ENCODE results near the gene CCDC78. TPM values are rescaled to one million over a fixed set of nuclear protein-coding genes. Genes with fewer than 3 reads are reported as not detected.
A peak's percentile ranks its signal among the peaks of the same experiment; 100 is the strongest.

The CCDC78 gene
- 0.74 TPM for polyA plus RNA-seq

DNA sequence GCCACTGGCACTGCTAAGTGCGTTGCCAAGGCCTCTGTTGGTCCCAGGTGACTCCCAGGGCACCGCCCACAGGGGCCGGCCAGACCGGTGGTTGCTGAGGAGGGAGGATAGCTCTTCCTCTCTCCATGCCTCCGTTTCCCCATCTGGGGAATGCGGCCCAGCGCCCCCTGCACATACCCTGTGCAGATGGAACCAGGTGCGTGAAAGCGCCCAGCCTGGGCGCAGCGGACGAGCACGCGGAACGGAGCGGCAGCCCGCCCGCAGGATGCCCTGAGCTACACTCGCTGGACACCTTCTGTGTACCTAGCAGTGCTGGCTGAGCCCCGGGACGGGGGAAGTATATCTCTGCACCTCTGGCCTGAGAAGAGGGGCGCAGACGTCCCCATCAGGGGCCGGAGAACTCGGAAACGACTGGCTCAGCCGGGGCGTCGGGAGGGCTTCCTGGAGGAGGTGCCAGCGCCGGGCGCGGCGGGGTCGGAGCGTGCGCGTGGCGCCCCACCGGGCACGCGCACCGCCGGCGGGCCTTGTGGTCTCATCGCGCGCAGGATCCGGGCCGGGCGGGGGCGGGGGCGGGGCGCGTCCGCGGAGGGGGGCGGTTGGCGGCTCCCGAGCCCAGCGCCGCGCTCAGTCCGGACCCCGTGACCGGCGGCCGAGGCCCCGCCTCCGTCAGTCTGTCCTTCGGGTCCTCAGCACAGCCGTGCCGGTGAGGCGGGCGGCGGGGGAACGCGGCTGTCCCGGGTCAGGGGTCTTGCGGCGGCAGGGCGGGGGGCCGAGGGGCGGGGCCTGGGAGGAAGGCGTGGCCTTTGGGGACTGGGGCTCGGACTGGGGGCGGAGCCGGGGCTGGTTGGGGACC, at the start of gene CCDC78, which contains the start of gene HAGHL:
TSS of gene CCDC78 (minus strand) at position 6 of the 853 bp plus-strand sequence. CDS start 76 bp downstream, outside the sequence.
TSS of gene HAGHL (plus strand) at position 669 of the 853 bp plus-strand sequence. CDS start 404 bp downstream, outside the sequence.
- Mint-ChIP-seq H3K9me3 (no peaks in the 10 kb centered on the region), H3K27me3 (no peaks in the 10 kb centered on the region), H3K4me1 (peaks cover 0 to 2% (median 0%) of the 10 kb centered on the region in 3 donors)

DNA sequence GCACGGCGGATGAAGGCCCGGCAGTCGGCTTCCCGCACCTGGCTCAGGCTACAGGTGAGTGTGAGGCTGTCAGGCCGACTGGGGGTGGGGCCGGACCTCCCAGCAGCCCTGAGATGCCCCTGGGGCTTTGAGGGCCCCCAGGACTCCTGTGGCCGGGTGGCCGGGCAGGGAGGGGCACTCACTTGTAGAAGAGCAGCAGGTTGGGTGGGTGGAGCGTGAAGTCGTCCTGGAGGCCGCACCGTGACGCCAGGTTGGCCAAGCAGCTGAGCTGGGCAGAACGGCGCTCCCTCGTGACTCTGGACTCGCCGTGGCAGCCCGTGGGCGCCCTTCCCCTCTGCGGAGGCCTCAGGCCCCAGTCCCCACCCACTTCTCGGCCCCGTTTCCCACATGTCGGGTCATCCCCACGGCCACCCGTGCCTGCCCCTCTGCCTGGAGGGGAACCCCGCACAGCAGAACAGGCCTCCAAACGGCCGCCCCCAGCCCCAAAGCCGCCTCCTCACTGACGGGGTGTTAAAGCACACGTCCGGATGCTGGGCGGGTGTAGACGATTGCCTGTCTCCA, 49.1 kb upstream of the CCDC78 start:
- no peak overlapping the region for H3K27ac Mint-ChIP-seq

More for the DNA sequence above, at the start of gene CCDC78, which contains the start of gene HAGHL:
- Mint-ChIP-seq H3K36me3 (no peaks in the 10 kb centered on the region), H3K27ac (peak within 1 kb of the TSS; percentile 78 to 98 (median 91)), H3K4me3 (peak within 1 kb of the TSS; percentile 79 to 97 (median 90))

DNA sequence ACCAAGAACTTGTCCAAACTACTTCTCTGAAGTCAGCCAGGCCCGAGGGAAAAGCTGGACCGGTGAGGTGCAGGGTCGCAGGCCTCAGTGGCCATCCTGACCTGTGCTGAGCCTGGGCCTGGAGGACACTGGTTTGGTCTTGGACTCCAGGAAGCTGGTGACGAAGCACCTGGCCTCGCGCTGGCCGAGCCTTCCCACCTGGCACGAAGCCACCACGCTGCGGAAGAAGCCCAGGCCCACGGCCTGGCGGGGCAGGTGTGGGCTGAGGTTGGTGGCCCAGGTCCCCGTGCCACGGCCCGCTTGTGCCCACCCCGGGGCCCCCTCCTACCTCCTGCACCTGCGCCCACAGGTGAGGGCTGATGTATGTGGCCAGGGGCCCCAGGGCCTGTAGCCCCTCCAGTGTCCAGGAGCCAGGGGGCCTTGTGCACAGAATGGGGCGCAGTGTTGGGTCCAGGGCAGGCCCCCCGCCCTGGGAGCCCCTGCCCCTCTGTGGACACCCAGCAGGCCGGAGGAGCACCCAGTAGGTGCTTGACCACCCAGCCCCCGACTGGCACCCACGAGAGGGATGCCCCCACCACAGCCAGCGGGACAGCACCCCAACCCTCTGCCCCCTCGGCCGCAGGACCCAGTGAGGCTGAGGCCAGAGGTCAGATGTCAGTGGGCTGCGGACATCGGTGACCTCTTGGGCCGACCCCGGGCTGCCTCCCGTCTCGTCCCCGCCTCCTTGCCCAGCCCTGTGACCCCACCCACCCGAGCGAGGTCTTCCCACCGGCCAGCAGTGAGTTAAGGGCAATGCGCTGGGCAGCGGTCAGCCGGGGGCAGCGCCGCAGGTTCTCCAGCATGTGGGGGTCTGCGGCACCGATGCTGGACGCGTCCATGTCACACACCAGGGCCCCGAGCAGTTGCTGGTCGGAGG, 48.1 kb upstream of the CCDC78 start:
- Mint-ChIP-seq H3K36me3 (no peaks in the 10 kb centered on the region), H3K27me3 (peaks cover 7% of the 10 kb centered on the region), H3K4me3 (no peak overlapping the region), H3K4me1 (peaks cover 0 to 2% (median 0%) of the 10 kb centered on the region in 3 donors), H3K9me3 (no peaks in the 10 kb centered on the region), H3K27ac (no peak overlapping the region)

More for the DNA sequence above, 49.1 kb upstream of the CCDC78 start:
- peaks cover 7% of the 10 kb centered on the region for H3K27me3 Mint-ChIP-seq
- no peaks in the 10 kb centered on the region for H3K9me3 Mint-ChIP-seq
- no peaks in the 10 kb centered on the region for H3K36me3 Mint-ChIP-seq
- peaks cover 0 to 2% (median 0%) of the 10 kb centered on the region in 3 donors for H3K4me1 Mint-ChIP-seq
- H3K4me3 Mint-ChIP-seq: no peak overlapping the region

DNA sequence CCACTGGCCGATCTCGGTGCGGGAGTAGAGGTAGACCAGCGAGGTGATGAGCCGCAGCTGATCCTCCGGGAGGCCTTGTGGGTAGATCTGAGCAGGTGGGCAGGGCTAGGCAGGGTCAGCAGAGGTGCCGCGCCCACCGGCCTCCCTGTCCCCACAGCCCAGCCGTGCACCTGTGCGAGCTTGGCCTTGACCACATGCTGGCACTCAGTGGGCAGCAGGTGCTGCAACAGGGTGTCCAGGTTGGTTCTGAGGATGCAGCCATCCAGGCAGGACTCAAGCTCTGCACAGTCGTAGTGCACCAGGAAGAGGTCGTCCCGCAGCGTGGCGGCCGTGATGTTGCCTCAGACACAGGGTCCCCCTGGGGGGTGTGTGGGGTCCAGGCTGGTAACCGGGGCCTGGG, 46.7 kb upstream of the CCDC78 start:
- no peaks in the 10 kb centered on the region for H3K36me3 Mint-ChIP-seq
- peaks cover 0 to 2% (median 0%) of the 10 kb centered on the region in 3 donors for H3K4me1 Mint-ChIP-seq
- H3K27ac Mint-ChIP-seq: no peak overlapping the region
- H3K27me3 Mint-ChIP-seq: peaks cover 6% of the 10 kb centered on the region
- H3K4me3 Mint-ChIP-seq: no peak overlapping the region
- no peaks in the 10 kb centered on the region for H3K9me3 Mint-ChIP-seq

DNA sequence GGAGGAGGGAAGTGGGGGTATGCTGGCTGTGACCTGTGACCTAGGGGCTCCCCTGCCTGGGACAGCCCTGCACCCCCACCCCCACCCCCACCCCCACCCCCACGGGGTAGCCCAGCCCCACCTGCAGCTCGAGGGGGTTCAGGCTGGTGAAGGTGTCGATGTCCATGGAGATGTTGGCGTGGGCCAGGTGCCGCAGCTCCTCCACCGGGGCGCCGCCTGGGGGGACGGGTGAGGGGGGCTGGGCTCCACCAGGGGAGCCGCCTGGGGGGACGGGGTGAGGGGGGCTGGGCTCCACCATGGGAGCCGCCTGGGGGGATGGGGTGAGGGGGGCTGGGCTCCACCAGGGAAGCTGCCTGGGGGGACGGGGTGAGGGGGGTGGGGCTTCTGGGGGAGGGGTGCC, 44.2 kb upstream of the CCDC78 start:
- Mint-ChIP-seq H3K4me3 (no peak overlapping the region), H3K27me3 (no peaks in the 10 kb centered on the region), H3K4me1 (no peaks in the 10 kb centered on the region), H3K27ac (no peak overlapping the region), H3K9me3 (no peaks in the 10 kb centered on the region), H3K36me3 (no peaks in the 10 kb centered on the region)

DNA sequence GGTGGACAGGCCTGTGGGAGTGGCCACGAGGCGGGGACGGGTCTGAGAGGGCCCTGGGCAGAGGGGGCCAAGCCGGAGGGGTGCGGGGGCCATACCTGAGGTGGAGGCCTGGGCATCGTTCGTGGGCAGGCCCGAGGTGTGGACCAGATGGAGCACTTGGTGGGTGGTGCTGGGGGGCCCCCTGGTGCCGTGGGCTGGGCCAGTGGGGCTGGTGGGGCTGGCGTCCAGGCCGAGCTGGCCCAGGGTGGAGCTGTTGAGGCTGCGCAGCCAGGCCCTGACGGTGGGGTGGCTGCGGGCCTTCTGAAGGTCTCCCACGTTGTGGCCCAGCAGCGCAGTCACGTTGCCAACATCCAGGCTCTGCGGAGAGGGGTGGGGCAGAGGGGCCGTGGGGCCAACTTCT, 43.7 kb upstream of the CCDC78 start:
- Mint-ChIP-seq H3K27ac (no peak overlapping the region), H3K4me1 (no peaks in the 10 kb centered on the region), H3K27me3 (no peaks in the 10 kb centered on the region), H3K36me3 (no peaks in the 10 kb centered on the region), H3K4me3 (no peak overlapping the region), H3K9me3 (no peaks in the 10 kb centered on the region)

DNA sequence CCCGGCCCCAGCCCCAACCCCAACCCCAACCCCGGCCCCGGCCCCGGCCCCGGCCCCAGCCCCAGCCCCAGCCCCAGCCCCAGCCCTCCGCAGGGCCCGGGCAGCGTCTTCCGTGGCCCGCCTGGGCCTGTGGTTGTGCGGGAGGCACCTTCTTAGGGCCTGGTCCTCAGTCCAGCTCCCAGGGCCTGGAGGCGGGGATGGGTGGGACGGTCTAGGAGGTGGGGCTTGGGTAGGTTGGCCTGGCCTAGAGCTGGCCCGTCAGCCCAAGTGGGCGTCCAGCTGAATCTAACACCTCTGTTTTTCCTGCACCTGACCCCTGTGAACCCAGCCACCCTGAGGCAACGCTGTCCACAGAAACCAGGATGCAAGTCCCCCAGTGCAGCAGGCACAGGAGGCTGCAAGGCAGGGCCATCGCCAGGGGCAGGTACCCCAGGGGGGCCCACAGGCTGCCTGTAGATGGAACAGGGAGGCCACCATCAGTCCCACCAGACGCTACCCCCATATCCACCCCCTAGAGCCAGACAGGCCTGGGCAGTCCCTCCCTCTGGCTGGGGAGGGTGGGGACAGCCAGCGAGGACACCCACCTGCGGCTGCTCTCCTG, 43.0 kb upstream of the CCDC78 start:
- no peaks in the 10 kb centered on the region for H3K36me3 Mint-ChIP-seq
- no peaks in the 10 kb centered on the region for H3K4me1 Mint-ChIP-seq
- no peak overlapping the region for H3K4me3 Mint-ChIP-seq
- H3K27me3 Mint-ChIP-seq: no peaks in the 10 kb centered on the region
- H3K27ac Mint-ChIP-seq: no peak overlapping the region
- H3K9me3 Mint-ChIP-seq: no peaks in the 10 kb centered on the region

DNA sequence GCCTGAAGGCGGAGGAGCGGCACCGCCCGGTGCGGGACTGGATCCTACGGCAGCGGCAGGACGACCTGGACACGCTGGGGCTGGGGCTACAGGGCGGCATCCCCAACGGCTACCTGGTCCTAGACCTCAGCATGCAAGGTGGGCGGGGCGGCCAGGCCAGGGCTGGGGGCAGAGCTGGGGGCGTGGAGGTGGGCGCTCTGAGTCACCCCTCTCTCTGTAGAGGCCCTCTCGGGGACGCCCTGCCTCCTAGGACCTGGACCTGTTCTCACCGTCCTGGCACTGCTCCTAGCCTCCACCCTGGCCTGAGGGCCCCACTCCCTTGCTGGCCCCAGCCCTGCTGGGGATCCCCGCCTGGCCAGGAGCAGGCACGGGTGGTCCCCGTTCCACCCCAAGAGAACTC, 42.2 kb upstream of the CCDC78 start:
- H3K36me3 Mint-ChIP-seq: no peaks in the 10 kb centered on the region
- no peak overlapping the region for H3K27ac Mint-ChIP-seq
- H3K27me3 Mint-ChIP-seq: peaks cover 2% of the 10 kb centered on the region
- H3K4me3 Mint-ChIP-seq: no peak overlapping the region
- no peaks in the 10 kb centered on the region for H3K9me3 Mint-ChIP-seq
- H3K4me1 Mint-ChIP-seq: no peaks in the 10 kb centered on the region

DNA sequence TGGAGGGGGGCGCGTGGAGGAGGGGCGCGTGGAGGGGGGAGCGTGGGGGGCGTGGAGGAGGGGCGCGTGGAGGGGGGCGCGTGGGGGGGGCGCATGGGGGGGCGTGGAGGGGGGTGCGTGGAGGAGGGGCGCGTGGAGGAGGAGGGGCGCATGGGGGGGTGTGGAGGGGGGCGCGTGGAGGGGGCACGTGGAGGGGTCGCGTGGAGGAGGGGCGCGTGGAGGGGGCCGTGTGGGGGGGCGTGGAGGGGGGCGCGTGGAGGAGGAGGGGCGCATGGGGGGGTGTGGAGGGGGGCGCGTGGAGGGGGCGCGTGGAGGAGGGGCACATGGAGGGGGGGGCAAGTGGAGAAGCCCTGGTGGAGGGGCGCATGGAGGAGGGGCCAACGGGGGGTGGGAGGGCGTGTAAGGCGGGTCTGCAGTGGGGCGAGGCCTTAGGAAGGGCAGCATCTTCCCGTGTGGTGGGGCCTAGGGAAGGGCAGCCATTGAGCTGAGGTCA, 41.5 kb upstream of the CCDC78 start:
- Mint-ChIP-seq H3K4me3 (no peak overlapping the region), H3K9me3 (no peaks in the 10 kb centered on the region), H3K4me1 (no peaks in the 10 kb centered on the region), H3K27ac (no peak overlapping the region), H3K27me3 (peaks cover 2% of the 10 kb centered on the region), H3K36me3 (no peaks in the 10 kb centered on the region)

DNA sequence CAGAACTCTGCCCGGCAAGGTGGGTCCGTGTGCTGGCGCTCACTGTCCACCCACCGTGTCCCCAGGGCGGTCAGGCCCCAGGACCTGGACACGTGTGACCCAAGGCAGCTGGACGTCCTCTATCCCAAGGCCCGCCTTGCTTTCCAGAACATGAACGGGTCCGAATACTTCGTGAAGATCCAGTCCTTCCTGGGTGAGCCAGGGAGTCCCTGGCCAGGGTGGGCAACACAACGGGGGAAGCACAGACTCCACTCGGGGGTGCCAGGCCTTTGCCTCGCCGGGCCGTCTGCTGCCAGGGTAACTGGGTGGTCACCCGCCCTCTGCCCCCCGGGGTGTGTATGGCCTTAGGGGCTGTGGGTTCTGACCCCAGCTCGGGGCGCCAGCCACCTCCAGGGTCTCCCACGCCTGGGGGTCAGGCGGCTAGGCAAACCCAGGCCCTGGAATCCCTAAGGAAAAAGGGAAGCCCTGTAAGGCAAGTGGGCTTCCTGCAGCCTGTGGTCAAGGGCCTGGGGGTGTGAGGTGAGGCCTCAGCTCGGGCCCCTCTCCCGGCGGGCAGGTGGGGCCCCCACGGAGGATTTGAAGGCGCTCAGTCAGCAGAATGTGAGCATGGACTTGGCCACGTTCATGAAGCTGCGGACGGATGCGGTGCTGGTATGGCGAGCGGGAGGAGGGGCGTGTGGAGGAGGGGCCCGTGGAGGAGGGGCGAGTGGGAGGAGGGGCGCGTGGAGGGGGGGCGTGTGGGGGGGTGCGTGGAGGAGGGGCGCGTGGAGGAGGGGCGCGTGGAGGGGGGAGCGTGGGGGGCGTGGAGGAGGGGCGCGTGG, 40.8 kb upstream of the CCDC78 start:
- Mint-ChIP-seq H3K27ac (no peak overlapping the region), H3K27me3 (peaks cover 2% of the 10 kb centered on the region), H3K36me3 (no peaks in the 10 kb centered on the region), H3K4me3 (no peak overlapping the region), H3K4me1 (no peaks in the 10 kb centered on the region), H3K9me3 (no peaks in the 10 kb centered on the region)

DNA sequence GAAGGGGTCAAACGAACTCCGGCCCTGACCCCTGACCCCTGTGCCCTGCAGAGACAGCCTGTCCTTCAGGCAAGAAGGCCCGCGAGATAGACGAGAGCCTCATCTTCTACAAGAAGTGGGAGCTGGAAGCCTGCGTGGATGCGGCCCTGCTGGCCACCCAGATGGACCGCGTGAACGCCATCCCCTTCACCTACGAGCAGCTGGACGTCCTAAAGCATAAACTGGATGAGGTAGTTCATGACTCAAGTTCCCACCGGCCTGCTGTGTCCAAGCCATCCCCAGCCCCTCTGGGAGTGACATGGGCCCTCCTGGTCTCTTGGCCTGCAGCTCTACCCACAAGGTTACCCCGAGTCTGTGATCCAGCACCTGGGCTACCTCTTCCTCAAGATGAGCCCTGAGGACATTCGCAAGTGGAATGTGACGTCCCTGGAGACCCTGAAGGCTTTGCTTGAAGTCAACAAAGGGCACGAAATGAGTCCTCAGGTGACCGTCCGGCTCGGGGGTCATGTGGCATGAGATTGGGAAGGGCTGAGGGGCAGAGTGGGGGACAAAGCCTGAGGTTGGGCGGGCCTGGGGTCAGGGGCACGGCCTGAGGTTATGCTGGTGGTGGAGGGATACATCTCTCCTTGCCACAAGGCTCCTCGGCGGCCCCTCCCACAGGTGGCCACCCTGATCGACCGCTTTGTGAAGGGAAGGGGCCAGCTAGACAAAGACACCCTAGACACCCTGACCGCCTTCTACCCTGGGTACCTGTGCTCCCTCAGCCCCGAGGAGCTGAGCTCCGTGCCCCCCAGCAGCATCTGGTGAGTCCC, 40.0 kb upstream of the CCDC78 start:
- H3K27me3 Mint-ChIP-seq: peaks cover 2% of the 10 kb centered on the region
- no peaks in the 10 kb centered on the region for H3K9me3 Mint-ChIP-seq
- no peaks in the 10 kb centered on the region for H3K36me3 Mint-ChIP-seq
- H3K4me3 Mint-ChIP-seq: no peak overlapping the region
- no peaks in the 10 kb centered on the region for H3K4me1 Mint-ChIP-seq
- no peak overlapping the region for H3K27ac Mint-ChIP-seq

DNA sequence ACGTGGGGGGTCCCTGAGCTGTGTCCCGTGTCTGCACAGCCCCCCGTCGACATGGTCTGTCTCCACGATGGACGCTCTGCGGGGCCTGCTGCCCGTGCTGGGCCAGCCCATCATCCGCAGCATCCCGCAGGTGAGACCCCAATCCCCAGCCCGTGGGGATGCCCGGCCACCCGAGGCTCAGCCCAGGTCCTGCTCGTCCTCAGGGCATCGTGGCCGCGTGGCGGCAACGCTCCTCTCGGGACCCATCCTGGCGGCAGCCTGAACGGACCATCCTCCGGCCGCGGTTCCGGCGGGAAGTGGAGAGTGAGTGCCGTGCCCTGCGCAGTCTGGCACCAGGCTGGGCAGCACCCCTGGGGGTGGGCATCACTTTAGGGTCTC, 39.2 kb upstream of the CCDC78 start:
- Mint-ChIP-seq H3K9me3 (no peaks in the 10 kb centered on the region), H3K36me3 (no peaks in the 10 kb centered on the region), H3K27ac (no peak overlapping the region), H3K4me1 (no peaks in the 10 kb centered on the region), H3K4me3 (no peak overlapping the region), H3K27me3 (peaks cover 2% of the 10 kb centered on the region)

DNA sequence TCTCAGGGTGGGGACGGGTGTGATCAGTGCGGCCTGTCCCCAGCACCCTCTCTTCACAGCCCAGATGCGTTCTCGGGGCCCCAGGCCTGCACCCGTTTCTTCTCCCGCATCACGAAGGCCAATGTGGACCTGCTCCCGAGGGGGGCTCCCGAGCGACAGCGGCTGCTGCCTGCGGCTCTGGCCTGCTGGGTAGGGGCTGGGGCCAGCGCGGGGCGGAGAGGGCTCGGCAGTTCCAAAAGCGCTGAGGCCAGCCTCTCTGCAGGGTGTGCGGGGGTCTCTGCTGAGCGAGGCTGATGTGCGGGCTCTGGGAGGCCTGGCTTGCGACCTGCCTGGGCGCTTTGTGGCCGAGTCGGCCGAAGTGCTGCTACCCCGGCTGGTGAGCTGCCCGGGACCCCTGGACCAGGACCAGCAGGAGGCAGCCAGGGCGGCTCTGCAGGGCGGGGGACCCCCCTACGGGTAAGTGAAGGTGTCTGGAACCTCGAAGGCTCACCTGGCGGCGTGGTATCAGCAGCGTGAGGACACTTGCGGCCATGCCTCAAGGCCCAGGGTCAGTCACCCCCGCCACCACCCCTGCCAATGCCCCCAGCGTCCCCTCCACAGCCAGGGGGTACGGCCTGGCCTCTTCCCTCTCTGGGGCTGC, 38.7 kb upstream of the CCDC78 start:
- H3K9me3 Mint-ChIP-seq: no peaks in the 10 kb centered on the region
- H3K4me3 Mint-ChIP-seq: no peak overlapping the region
- H3K27ac Mint-ChIP-seq: no peak overlapping the region
- peaks cover 2% of the 10 kb centered on the region for H3K27me3 Mint-ChIP-seq
- no peaks in the 10 kb centered on the region for H3K36me3 Mint-ChIP-seq
- no peaks in the 10 kb centered on the region for H3K4me1 Mint-ChIP-seq

Measured in IgD-negative memory B cell (primary cell).